Ascending aorta (tissue), 2 donors: ENCODE measurements around the gene STX7. TPM values are rescaled to one million over a fixed set of nuclear protein-coding genes. Genes with fewer than 3 reads are reported as not detected.
A peak's percentile ranks its signal among the peaks of the same experiment; 100 is the strongest.

Experiments used
- DNase-seq, 2 donors: peaks; one replicate each; pipeline ENCODE4 v3.0.0-alpha.2; 2019; ENCODE audit warnings: low spot score in 2 of 2
- H3K27ac ChIP-seq, 2 donors: fragments of 200-600 bp; sonication (generic); one replicate each; pipeline ENCODE4 v1.5.1; 2016 to 2017; ENCODE audit warnings: mild to moderate bottlenecking in 1 of 2
- H3K27me3 ChIP-seq: fragments of 200-600 bp; sonication (generic); one replicate; pipeline ENCODE4 v1.5.1; 2017
- H3K36me3 ChIP-seq, 2 donors: fragments of 200-600 bp; sonication (generic); one replicate each; pipeline ENCODE4 v1.5.1; 2016
- H3K4me1 ChIP-seq, 2 donors: fragments of 200-600 bp; sonication (generic); one replicate each; pipeline ENCODE4 v1.5.1; 2016 to 2017; ENCODE audit warnings: mild to moderate bottlenecking in 1 of 2
- H3K4me3 ChIP-seq, 2 donors: fragments of 200-600 bp; sonication (generic); one replicate each; pipeline ENCODE4 v1.5.1; 2016 to 2017; ENCODE audit warnings: mild to moderate bottlenecking in 1 of 2
- H3K9me3 ChIP-seq, 2 donors: fragments of 200-600 bp; sonication (generic); one replicate each; pipeline ENCODE4 v1.5.1; 2016
- intact Hi-C: fragments of 100-400 bp; cut with DNase I; formaldehyde crosslinking; loops from one replicate; pipeline ENCODE4 v1.15.1; 2023
- total RNA-seq: library from RNA; depleted of rRNA; stranded (reverse); fragments of >200 nt; gene quantifications from one replicate; pipeline ENCODE4 v1.1.0, GENCODE V29; 2016
- TF ChIP-seq, protein P1 (sequence below), 3 experiments: fragments of 200-600 bp in 2 of 3; fragments of 450-650 bp in 1 of 3; sonication (generic) in 2 of 3; IDR thresholded peaks; one replicate each; pipeline ENCODE4 v1.5.1; 2016 to 2019; ENCODE audit warnings: antibody characterized with exemption in 3 of 3, mild to moderate bottlenecking in 1 of 3, moderate library complexity in 1 of 3

Gene STX7
- total RNA-seq, 1 donor from 2014 or later = 18.3 TPM

DNA sequence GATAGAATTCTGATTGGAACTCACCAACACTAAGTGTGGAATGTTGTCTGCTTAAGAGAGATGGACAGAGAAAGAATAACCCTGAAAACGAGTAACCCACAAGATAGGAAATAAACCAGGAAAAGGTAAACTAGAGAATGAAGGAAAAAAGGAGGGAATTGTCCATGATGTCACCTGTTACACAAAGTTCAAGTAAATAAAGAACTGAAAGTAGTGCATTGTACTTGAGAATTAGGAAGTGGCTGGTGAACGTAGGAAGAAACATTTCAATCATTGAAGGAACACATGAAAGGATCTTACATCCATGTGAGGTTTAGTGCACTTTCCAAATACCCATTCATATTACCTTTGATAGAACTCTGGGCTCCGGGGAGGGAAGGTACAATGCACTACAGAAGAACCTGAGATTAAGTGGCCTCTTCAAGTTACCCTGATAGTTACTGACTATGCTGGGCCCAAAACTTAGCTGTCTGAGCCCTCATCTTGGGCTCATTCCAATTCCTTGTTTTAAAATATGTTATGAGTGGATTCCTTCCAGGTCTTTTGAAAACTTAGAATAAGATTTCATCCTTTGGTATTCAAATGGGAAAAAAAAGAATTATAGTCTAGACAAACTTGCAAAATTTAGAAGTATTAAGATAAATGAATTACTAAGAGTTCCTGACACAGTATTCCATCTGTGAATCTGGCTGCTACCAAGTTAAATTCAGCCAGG is 1.1 kb upstream of the STX7 start:
- Histone ChIP-seq H3K27ac (peak overlapping the region; percentile 74 to 88), H3K36me3 (no peaks in the 10 kb centered on the region), H3K4me1 (peaks cover 10 to 31% of the 10 kb centered on the region in 2 donors), H3K9me3 (no peaks in the 10 kb centered on the region), H3K27me3 (no peaks in the 10 kb centered on the region), H3K4me3 (peak overlapping the region; percentile 69 to 83)
- no peak for DNase-seq
- intact Hi-C loops = loop anchor here (2.0 to 10.0 kb wide), 4 partner anchors 23 to 1661 kb away; partner anchors contain the start of gene RPS12
- TF ChIP-seq, protein P1, sequence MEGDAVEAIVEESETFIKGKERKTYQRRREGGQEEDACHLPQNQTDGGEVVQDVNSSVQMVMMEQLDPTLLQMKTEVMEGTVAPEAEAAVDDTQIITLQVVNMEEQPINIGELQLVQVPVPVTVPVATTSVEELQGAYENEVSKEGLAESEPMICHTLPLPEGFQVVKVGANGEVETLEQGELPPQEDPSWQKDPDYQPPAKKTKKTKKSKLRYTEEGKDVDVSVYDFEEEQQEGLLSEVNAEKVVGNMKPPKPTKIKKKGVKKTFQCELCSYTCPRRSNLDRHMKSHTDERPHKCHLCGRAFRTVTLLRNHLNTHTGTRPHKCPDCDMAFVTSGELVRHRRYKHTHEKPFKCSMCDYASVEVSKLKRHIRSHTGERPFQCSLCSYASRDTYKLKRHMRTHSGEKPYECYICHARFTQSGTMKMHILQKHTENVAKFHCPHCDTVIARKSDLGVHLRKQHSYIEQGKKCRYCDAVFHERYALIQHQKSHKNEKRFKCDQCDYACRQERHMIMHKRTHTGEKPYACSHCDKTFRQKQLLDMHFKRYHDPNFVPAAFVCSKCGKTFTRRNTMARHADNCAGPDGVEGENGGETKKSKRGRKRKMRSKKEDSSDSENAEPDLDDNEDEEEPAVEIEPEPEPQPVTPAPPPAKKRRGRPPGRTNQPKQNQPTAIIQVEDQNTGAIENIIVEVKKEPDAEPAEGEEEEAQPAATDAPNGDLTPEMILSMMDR (IDR thresholded peaks at IDR 0.05) = no peak

DNA sequence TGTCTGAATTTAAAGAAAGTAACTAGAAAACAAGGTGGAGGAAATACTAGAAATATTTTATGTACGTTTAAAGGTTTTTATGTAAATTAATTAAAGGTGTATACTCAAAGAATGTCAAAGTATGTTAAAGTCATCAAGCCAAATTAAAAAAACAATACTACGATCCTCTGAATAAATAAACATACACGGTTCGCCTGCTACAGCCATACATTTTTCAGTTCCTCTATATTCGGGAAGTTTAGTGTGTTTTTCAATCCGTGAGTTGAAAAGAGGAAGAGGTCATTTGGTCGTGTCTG is 626 bp downstream of the STX7 start:
- Histone ChIP-seq H3K36me3 (no peaks in the 10 kb centered on the region), H3K27ac (peak overlapping the region; percentile 74 to 88), H3K4me1 (peaks cover 10 to 35% of the 10 kb centered on the region in 2 donors)

DNA sequence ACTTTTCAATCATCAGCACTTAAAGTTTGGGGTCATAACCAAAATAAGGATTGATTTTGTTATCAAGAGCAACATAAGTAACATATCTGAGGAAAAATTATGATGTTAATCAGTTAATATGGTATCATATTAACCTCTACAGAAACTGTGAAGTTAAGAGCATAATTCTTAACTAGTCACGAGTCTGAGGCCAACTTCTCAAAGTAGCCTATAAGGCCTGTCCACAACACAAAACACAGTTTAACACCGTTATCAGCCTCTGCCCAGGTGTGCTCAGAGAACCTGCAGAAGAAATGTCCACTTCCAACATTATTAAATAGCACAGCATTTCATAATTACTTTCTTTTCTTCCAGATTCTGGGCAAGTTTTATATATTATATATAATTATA is 1.1 kb downstream of the STX7 start:
- no peak for DNase-seq
- Histone ChIP-seq H3K36me3 (no peaks in the 10 kb centered on the region), H3K27me3 (no peaks in the 10 kb centered on the region), H3K27ac (peak overlapping the region; percentile 3 to 88), H3K4me3 (peak overlapping the region; percentile 69 to 83), H3K4me1 (peaks cover 10 to 35% of the 10 kb centered on the region in 2 donors), H3K9me3 (no peaks in the 10 kb centered on the region)
- intact Hi-C loops = loop anchor here (2.0 to 10.0 kb wide), 4 partner anchors 21 to 1663 kb away; partner anchors contain the start of gene RPS12
- TF ChIP-seq, protein P1 (IDR thresholded peaks at IDR 0.05) = no peak

More for the DNA sequence above, 626 bp downstream of the STX7 start:
- intact Hi-C loops = loop anchor here (2.0 to 10.0 kb wide), 4 partner anchors 21 to 1663 kb away; partner anchors contain the start of gene RPS12
- H3K27me3 ChIP-seq = no peaks in the 10 kb centered on the region
- peak overlapping the region; percentile 69 to 83 for H3K4me3 ChIP-seq
- DNase-seq = no peak
- H3K9me3 ChIP-seq = no peaks in the 10 kb centered on the region
- TF ChIP-seq, protein P1 (IDR thresholded peaks at IDR 0.05) = no peak

DNA sequence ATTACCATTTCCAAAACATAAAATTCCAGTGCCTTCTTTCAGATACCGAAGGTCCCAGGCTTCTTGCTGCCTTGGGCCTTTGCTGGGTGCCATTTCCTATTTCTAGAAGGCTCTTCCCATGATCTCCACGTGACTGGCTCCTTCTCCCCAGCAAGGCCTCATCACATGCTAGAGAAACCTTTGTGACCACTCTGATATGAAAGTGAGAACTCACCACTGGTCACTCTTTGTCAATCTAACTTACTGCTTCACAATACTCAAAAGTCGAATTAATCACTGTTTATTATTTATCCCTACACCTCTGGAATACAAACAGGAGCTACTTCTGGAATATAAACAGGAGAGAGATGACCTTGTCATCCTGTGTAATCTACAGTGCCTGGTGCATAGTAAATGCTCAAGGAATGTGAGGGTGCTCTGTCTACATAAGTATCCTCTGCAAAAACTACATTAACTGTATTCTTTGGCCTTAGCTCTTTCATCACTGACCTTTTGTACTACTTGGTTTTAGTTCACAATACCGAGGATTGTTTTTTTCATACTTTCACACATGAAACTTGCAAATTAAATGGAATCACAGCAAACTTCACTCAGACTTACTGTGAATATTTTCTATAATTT is 1.6 kb downstream of the STX7 start:
- H3K27ac ChIP-seq = peak overlapping the region; percentile 3 to 88
- H3K9me3 ChIP-seq = no peaks in the 10 kb centered on the region
- TF ChIP-seq, protein P1 (IDR thresholded peaks at IDR 0.05) = no peak
- no peaks in the 10 kb centered on the region for H3K36me3 ChIP-seq
- intact Hi-C loops = loop anchor here (10.0 kb wide), 3 partner anchors 303 to 1663 kb away; partner anchors contain the start of gene RPS12
- H3K4me3 ChIP-seq = peak overlapping the region; percentile 69 to 83
- peaks cover 10 to 35% of the 10 kb centered on the region in 2 donors for H3K4me1 ChIP-seq
- no peak for DNase-seq
- H3K27me3 ChIP-seq = no peaks in the 10 kb centered on the region

DNA sequence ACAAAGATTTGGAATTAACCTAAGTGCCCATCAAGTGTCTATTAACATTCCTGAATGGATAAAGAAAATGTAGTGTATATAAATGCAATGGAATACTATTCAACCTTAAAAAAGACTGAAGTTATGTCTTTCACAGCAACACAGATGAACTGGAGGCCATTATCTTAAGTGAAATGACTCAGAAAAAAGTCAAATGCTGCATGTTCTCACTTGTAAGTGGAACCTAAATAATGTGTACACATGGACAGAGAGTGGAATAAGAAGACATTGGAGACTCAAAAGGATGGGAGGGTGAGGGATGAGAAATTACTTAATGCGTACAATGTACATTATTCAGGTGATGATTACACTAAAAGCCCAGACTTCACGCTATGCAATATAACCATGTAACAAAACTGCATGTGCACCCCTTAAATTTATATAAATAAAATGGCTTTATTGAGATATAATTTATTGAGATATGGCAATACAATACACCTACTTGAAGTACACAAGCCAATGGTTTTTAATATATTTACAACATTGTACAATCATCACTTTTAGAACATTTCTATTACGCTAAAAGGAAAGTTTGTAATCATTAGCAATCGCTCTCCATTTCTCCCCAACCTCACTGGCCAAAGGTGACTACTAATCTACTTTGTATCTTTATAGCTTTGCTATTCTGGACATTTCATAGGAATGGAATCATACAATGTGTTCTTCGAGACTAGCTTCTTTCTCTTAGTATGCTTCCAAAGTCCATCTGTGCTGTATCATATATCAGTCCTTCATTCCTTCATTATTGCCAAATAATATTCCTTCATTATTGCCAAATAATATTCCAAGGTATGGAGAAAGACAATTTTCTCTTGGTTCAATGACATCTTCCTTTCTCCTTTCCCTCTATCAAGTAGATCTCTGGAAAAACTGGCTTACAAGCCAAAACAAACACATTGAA is 5.8 kb downstream of the STX7 start:
- no peaks in the 10 kb centered on the region for H3K9me3 ChIP-seq
- TF ChIP-seq, protein P1 (IDR thresholded peaks at IDR 0.05) = no peak
- peaks cover 7 to 12% of the 10 kb centered on the region in 2 donors for H3K36me3 ChIP-seq
- DNase-seq = no peak
- peaks cover 0 to 28% of the 10 kb centered on the region in 2 donors for H3K4me1 ChIP-seq
- intact Hi-C loops = no loop called here
- H3K27ac ChIP-seq = no peak overlapping the region
- no peaks in the 10 kb centered on the region for H3K27me3 ChIP-seq
- H3K4me3 ChIP-seq = no peak overlapping the region
